H9 (cell line): ENCODE results near the gene CES2. TPM values are rescaled to one million over a fixed set of nuclear protein-coding genes. Genes with fewer than 3 reads are reported as not detected.

Experiments used
- DNase-seq: peaks from one replicate; pipeline ENCODE4 v3.0.0-alpha.2; 2017
- H2AFZ ChIP-seq: one replicate; pipeline ENCODE4 v1.6.1; 2013; ENCODE audit warnings: mild to moderate bottlenecking, low read length, control low read depth, moderate library complexity
- H2AK5ac ChIP-seq: 2 replicates; pipeline ENCODE4 v1.6.1; 2013; ENCODE audit warnings: low read length, control low read depth, mixed read lengths; ENCODE audit not compliant: insufficient read length
- H2BK120ac ChIP-seq: one replicate; pipeline ENCODE4 v1.6.1; 2013; ENCODE audit warnings: low read depth, mild to moderate bottlenecking, low read length, control low read depth, inconsistent platforms; ENCODE audit not compliant: poor library complexity, severe bottlenecking
- H2BK12ac ChIP-seq: 2 replicates; pipeline ENCODE4 v1.6.1; 2013; ENCODE audit warnings: low read length, control low read depth, mixed read lengths, low read depth; ENCODE audit not compliant: insufficient read length
- H2BK15ac ChIP-seq: 2 replicates; pipeline ENCODE4 v1.6.1; 2013; ENCODE audit warnings: low read depth, low read length, control low read depth
- H2BK20ac ChIP-seq: one replicate; pipeline ENCODE4 v1.6.1; 2013; ENCODE audit warnings: low read depth, mild to moderate bottlenecking, low read length, control low read depth, inconsistent platforms; ENCODE audit not compliant: poor library complexity, severe bottlenecking
- H2BK5ac ChIP-seq: 2 replicates; pipeline ENCODE4 v1.6.1; 2013; ENCODE audit warnings: low read length, control low read depth, mixed read lengths; ENCODE audit not compliant: insufficient read length
- H3K14ac ChIP-seq: 2 replicates; pipeline ENCODE4 v1.6.1; 2013; ENCODE audit warnings: low read length, control low read depth; ENCODE audit not compliant: insufficient read depth
- H3K18ac ChIP-seq: 2 replicates; pipeline ENCODE4 v1.6.1; 2013; ENCODE audit warnings: low read depth, mild to moderate bottlenecking, mixed read lengths, low read length, control low read depth; ENCODE audit not compliant: insufficient read length
- H3K23ac ChIP-seq: 2 replicates; pipeline ENCODE4 v1.6.1; 2013; ENCODE audit warnings: low read length, control low read depth, mixed read lengths, low read depth; ENCODE audit not compliant: insufficient read length
- H3K23me2 ChIP-seq: 2 replicates; pipeline ENCODE4 v1.6.1; 2013; ENCODE audit warnings: low read depth, mild to moderate bottlenecking, mixed read lengths, low read length, control low read depth; ENCODE audit not compliant: insufficient read length, poor library complexity, severe bottlenecking
- H3K27ac ChIP-seq: 2 replicates; pipeline ENCODE4 v1.5.1; 2013; ENCODE audit warnings: low read length, control low read depth, mixed read lengths, low read depth; ENCODE audit not compliant: insufficient read length
- H3K27me3 ChIP-seq: 2 replicates; pipeline ENCODE4 v1.6.1; 2013; ENCODE audit warnings: low read length, control low read depth, inconsistent platforms; ENCODE audit not compliant: insufficient read depth
- H3K4ac ChIP-seq: 2 replicates; pipeline ENCODE4 v1.6.1; 2013; ENCODE audit warnings: low read depth, mild to moderate bottlenecking, control low read depth, inconsistent platforms, low read length, moderate library complexity
- H3K4me1 ChIP-seq: 2 replicates; pipeline ENCODE4 v1.6.1; 2013; ENCODE audit warnings: low read length, control low read depth, inconsistent platforms; ENCODE audit not compliant: insufficient read depth
- H3K4me2 ChIP-seq: 2 replicates; pipeline ENCODE4 v1.6.1; 2013; ENCODE audit warnings: low read length, control low read depth, mixed read lengths; ENCODE audit not compliant: insufficient read length, insufficient read depth
- H3K56ac ChIP-seq: 2 replicates; pipeline ENCODE4 v1.6.1; 2013; ENCODE audit warnings: low read depth, mild to moderate bottlenecking, mixed read lengths, low read length, control low read depth; ENCODE audit not compliant: insufficient read length
- H3K79me1 ChIP-seq: 2 replicates; pipeline ENCODE4 v1.6.1; 2013; ENCODE audit warnings: low read depth, mild to moderate bottlenecking, moderate library complexity, low read length, control low read depth, inconsistent platforms; ENCODE audit not compliant: insufficient read depth, poor library complexity, severe bottlenecking
- H3K79me2 ChIP-seq: 2 replicates; pipeline ENCODE4 v1.6.1; 2013; ENCODE audit warnings: low read length, control low read depth, inconsistent platforms; ENCODE audit not compliant: insufficient read depth
- H3K9ac ChIP-seq: 2 replicates; pipeline ENCODE4 v1.6.1; 2013; ENCODE audit warnings: low read length, control low read depth, mixed read lengths; ENCODE audit not compliant: insufficient read length; ENCODE audit errors: extremely low read depth
- H3K9me3 ChIP-seq: one replicate; pipeline ENCODE4 v1.6.1; 2013; ENCODE audit warnings: low read depth, low read length, inconsistent platforms; ENCODE audit not compliant: control insufficient read depth
- H3T11ph ChIP-seq: one replicate; pipeline ENCODE4 v1.6.1; 2013; ENCODE audit warnings: mild to moderate bottlenecking, low read length, control low read depth, inconsistent platforms
- H4K20me1 ChIP-seq: one replicate; pipeline ENCODE4 v1.6.1; 2013; ENCODE audit not compliant: control insufficient read depth, insufficient read length, insufficient read depth
- H4K5ac ChIP-seq: 2 replicates; pipeline ENCODE4 v1.6.1; 2013; ENCODE audit warnings: low read depth, mild to moderate bottlenecking, mixed read lengths, low read length, control low read depth; ENCODE audit not compliant: insufficient read length
- H4K8ac ChIP-seq: replicated peaks from 2 replicates; pipeline ENCODE4 v1.6.1; 2013; ENCODE audit warnings: low read length, control low read depth, mixed read lengths, low read depth; ENCODE audit not compliant: insufficient read length
- H4K91ac ChIP-seq: 2 replicates; pipeline ENCODE4 v1.6.1; 2013; ENCODE audit warnings: low read depth, mild to moderate bottlenecking, moderate library complexity, mixed read lengths, low read length, control low read depth; ENCODE audit not compliant: insufficient read length
- H3K27ac Mint-ChIP-seq, 3 experiments: 2 replicates in 2 of 3; 3 replicates in 1 of 3; pipeline ENCODE4 v1.8.0; 2020 to 2021; ENCODE audit warnings: mixed read lengths in 3 of 3, mild to moderate bottlenecking in 1 of 3, moderate library complexity in 1 of 3
- H3K27me3 Mint-ChIP-seq: 2 replicates; pipeline ENCODE4 v1.8.0; 2021; ENCODE audit warnings: low read depth, mild to moderate bottlenecking, moderate library complexity, mixed read lengths
- H3K36me3 Mint-ChIP-seq, 3 experiments: 2 replicates in 2 of 3; 3 replicates in 1 of 3; pipeline ENCODE4 v1.8.0; 2020 to 2021; ENCODE audit warnings: low read depth in 3 of 3, mixed read lengths in 3 of 3; ENCODE audit not compliant: insufficient read depth in 1 of 3
- H3K4me1 Mint-ChIP-seq, 2 experiments: 2 replicates each; pipeline ENCODE4 v1.8.0; 2020; ENCODE audit warnings: mixed read lengths in 2 of 2
- H3K4me3 Mint-ChIP-seq, 2 experiments: 2 replicates in 1 of 2; 3 replicates in 1 of 2; pipeline ENCODE4 v1.8.0; 2020 to 2021; ENCODE audit warnings: mild to moderate bottlenecking in 2 of 2, mixed read lengths in 2 of 2, moderate library complexity in 1 of 2
- H3K9me3 Mint-ChIP-seq, 2 experiments: 2 replicates in 1 of 2; 3 replicates in 1 of 2; pipeline ENCODE4 v1.8.0; 2020; ENCODE audit warnings: mild to moderate bottlenecking in 2 of 2, mixed read lengths in 2 of 2, moderate library complexity in 1 of 2
- WGBS: extraction: QIAGEN DNeasy Blood & Tissue Kit; methylation state at CpG from one replicate; pipeline ENCODE4 v1.1.7; 2013; ENCODE audit warnings: missing lambda C conversion rate, low lambda C conversion rate, mixed read lengths; ENCODE audit not compliant: insufficient read length; ENCODE audit errors: extremely low coverage; 5-methylcytosine and 5-hydroxymethylcytosine counted together
- total RNA-seq: library from RNA; stranded (reverse); gene quantifications from 2 replicates; pipeline ENCODE4 v1.2.1, GENCODE V29; 2021
- TF ChIP-seq, protein P1 (sequence below): fragments of 200-600 bp; sonication (generic); conservative IDR thresholded peaks from 3 replicates; pipeline ENCODE4 v1.8.0; 2021; ENCODE audit warnings: antibody characterized with exemption, mild to moderate bottlenecking

The CES2 gene
- total RNA-seq, 1 experiment from 2014 or later = 28.2 TPM

DNA sequence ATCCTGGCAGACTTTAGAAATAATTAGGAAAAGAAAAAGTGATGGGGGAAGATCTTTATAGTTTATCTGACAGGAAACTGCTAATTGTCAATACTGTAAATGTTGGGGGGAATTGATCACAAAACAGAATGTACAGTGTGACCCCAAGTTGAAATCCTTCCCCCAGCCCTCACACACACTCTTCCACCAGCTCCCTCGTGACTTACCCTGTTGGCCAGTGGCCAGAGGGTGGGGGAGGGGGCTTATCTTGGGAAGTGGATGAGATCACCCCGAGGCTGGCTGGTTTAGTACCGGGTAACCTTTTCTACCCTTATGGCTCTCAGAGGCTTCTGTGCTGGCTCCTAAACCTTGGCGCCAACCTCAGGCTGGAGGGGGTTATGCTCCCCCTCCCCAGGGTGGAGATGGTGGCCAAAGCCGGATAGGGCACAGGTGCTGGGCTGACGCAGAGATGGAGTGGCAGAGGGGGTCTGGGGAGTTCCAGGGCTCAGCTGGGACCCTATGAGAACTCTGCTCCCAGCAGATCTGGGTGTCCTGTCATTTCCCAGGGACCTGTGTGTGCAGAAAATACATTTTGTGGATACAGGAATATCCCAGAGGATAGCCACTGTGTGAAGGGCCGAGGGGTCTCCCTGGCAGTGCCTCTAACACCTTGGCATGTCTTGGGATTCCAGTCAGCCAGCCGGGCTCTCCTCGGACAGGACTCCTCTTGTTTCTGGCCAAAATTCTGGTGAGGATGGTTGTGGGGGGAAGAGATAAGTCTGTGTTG is 35.2 kb upstream of the CES2 start:
- H3K23ac ChIP-seq = no peak overlapping the region
- H4K5ac ChIP-seq = no peak overlapping the region
- no peak overlapping the region for H3K27ac Mint-ChIP-seq
- H4K91ac ChIP-seq = no peak overlapping the region
- H3K4ac ChIP-seq = no peak overlapping the region
- no peaks in the 10 kb centered on the region for H3K27me3 ChIP-seq
- no peak overlapping the region for H3K4me2 ChIP-seq
- H2BK20ac ChIP-seq = no peak overlapping the region
- H3K4me3 Mint-ChIP-seq = no peak overlapping the region
- H3K56ac ChIP-seq = no peak overlapping the region
- H2BK5ac ChIP-seq = no peak overlapping the region
- H3K79me1 ChIP-seq = no peaks in the 10 kb centered on the region
- H3K23me2 ChIP-seq = no peaks in the 10 kb centered on the region
- H4K20me1 ChIP-seq = peaks cover 4% of the 10 kb centered on the region
- H2BK120ac ChIP-seq = no peak overlapping the region
- peaks cover 12 to 14% of the 10 kb centered on the region in 2 experiments for H3K4me1 Mint-ChIP-seq
- H2BK12ac ChIP-seq = no peak overlapping the region
- H3K18ac ChIP-seq = no peak overlapping the region
- no peak overlapping the region for H2AFZ ChIP-seq
- no peaks in the 10 kb centered on the region for H3K79me2 ChIP-seq
- H2AK5ac ChIP-seq = no peak overlapping the region
- no peak overlapping the region for H3K9ac ChIP-seq
- no peak overlapping the region for H3K27ac ChIP-seq
- no peak overlapping the region for H2BK15ac ChIP-seq
- no peak overlapping the region for H3T11ph ChIP-seq
- no peaks in the 10 kb centered on the region for H3K4me1 ChIP-seq
- DNase-seq = no peak
- TF ChIP-seq, protein P1, sequence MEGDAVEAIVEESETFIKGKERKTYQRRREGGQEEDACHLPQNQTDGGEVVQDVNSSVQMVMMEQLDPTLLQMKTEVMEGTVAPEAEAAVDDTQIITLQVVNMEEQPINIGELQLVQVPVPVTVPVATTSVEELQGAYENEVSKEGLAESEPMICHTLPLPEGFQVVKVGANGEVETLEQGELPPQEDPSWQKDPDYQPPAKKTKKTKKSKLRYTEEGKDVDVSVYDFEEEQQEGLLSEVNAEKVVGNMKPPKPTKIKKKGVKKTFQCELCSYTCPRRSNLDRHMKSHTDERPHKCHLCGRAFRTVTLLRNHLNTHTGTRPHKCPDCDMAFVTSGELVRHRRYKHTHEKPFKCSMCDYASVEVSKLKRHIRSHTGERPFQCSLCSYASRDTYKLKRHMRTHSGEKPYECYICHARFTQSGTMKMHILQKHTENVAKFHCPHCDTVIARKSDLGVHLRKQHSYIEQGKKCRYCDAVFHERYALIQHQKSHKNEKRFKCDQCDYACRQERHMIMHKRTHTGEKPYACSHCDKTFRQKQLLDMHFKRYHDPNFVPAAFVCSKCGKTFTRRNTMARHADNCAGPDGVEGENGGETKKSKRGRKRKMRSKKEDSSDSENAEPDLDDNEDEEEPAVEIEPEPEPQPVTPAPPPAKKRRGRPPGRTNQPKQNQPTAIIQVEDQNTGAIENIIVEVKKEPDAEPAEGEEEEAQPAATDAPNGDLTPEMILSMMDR = no peak
- peaks cover 7% of the 10 kb centered on the region for H3K27me3 Mint-ChIP-seq
- no peak overlapping the region for H3K14ac ChIP-seq
- no peaks in the 10 kb centered on the region for H3K9me3 Mint-ChIP-seq
- no peaks in the 10 kb centered on the region for H3K9me3 ChIP-seq
- H4K8ac ChIP-seq = no peak overlapping the region
- H3K36me3 Mint-ChIP-seq = no peaks in the 10 kb centered on the region
- no CpG with 5 or more reads among the region's 9 CpGs for WGBS
